Measurements from ENCODE around the gene GDAP1L1.

GDAP1L1 gene

DNA sequence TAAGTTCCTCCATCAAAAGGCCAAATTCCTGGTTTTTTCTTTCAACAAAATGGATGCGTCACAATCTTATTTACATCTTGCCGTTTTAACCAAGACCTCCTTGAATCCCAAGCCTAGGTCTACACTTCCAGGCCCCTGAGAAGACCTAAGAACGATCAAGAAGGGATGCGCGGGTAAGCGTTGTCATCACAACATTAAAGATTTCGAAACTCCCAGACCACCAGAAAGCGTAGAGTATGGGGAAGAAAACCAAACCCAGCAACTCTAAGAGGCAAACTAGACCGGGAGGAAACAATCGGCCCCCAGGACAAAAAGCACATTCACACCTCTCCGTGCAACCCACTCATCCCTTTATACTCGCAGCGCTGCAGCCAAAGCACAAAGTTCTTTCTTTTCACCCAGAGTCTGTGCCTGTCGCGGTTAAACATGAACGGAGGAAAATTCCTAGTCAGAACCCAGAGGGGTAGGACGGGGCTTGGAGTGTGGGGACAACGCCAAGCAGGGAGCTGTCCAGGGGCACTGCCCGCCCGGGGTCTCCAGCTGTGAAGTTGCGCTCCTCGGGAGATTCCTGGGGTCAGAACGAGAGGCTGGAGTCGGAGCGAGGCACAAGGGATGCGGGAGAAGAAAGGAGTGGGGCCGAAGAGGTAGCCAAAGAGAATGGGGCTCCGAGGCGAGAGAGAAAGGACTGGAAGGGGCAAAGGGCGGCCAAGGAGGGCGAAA lies 37.3 kb upstream of the GDAP1L1 start:
- H3K4me3 ChIP-seq (ENCODE audit: low read depth, low read length) = peak overlapping the region; percentile 89
- CTCF ChIA-PET = interaction anchor here (1.0 to 3.0 kb wide), 3 partner anchors 21 to 93 kb away, joined by 3 to 30 read pairs (median 4); partner anchors contain the start of gene JPH2
- TF ChIP-seq, protein P1, sequence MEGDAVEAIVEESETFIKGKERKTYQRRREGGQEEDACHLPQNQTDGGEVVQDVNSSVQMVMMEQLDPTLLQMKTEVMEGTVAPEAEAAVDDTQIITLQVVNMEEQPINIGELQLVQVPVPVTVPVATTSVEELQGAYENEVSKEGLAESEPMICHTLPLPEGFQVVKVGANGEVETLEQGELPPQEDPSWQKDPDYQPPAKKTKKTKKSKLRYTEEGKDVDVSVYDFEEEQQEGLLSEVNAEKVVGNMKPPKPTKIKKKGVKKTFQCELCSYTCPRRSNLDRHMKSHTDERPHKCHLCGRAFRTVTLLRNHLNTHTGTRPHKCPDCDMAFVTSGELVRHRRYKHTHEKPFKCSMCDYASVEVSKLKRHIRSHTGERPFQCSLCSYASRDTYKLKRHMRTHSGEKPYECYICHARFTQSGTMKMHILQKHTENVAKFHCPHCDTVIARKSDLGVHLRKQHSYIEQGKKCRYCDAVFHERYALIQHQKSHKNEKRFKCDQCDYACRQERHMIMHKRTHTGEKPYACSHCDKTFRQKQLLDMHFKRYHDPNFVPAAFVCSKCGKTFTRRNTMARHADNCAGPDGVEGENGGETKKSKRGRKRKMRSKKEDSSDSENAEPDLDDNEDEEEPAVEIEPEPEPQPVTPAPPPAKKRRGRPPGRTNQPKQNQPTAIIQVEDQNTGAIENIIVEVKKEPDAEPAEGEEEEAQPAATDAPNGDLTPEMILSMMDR (IDR thresholded peaks at IDR 0.05; ENCODE audit: insufficient read depth, low read length, missing control alignments) = no peak
- DNase-seq (ENCODE audit: low read depth, low spot score) = no peak
- POLR2A ChIA-PET = interaction anchor here (0.6 kb wide), 1 partner anchor 26 kb away, joined by 3 read pairs; no protein-coding TSS in a partner anchor

DNA sequence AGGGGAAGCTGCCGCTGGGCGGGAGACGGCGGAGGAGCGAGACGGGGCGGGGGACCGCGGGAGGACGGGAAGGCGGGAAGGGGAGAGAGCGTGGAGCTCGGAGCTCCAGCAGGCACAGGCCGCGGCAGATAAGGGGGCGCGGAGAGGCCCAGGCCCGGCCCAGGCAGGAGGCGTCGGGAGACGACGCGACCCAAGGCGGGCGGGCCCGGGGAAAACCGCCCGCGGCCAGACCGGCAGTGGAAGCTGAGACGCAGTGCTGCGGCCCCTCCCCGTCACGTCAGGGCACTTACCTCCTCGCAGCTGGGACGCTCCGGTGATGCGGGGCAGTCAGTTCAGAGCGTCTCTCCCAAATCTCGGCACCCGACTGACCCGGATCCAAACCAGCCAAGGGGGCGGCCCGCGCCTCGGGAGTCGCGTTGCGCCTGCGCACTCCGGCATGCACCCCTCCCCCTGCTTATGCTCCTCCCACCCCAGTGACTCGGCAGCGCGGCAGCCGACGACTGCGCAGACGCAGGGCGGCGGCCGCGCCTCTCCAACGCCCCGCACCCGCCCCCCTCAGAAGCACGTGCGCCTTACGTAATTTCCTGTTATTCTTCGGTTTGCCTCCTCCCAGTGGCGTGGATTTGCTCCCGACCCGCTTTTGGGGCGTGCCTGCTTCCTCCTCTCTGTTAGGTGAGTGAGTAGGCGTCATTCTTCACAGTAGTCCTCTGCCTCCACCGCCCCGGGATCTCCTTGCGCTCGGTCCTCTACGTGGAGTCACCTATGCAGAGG lies 36.5 kb upstream of the GDAP1L1 start, which contains the start of gene OSER1:
Gene OSER1, minus strand, starts transcription at position 366 of the 771 bp plus-strand sequence. CDS start 3,814 bp downstream, outside the sequence.
- ChIA-PET CTCF (interaction anchor here (1.0 to 3.0 kb wide), 3 partner anchors 21 to 93 kb away, joined by 3 to 30 read pairs (median 4); partner anchors contain the start of gene JPH2), POLR2A (interaction anchor here (0.6 kb wide), 1 partner anchor 25 kb away, joined by 3 read pairs; no protein-coding TSS in a partner anchor)
- no peak for DNase-seq (ENCODE audit: low read depth, low spot score)
- H3K4me3 ChIP-seq (ENCODE audit: low read depth, low read length) = peak within 1 kb of the TSS; percentile 89
- TF ChIP-seq, protein P1 (IDR thresholded peaks at IDR 0.05; ENCODE audit: insufficient read depth, low read length, missing control alignments) = no peak

DNA sequence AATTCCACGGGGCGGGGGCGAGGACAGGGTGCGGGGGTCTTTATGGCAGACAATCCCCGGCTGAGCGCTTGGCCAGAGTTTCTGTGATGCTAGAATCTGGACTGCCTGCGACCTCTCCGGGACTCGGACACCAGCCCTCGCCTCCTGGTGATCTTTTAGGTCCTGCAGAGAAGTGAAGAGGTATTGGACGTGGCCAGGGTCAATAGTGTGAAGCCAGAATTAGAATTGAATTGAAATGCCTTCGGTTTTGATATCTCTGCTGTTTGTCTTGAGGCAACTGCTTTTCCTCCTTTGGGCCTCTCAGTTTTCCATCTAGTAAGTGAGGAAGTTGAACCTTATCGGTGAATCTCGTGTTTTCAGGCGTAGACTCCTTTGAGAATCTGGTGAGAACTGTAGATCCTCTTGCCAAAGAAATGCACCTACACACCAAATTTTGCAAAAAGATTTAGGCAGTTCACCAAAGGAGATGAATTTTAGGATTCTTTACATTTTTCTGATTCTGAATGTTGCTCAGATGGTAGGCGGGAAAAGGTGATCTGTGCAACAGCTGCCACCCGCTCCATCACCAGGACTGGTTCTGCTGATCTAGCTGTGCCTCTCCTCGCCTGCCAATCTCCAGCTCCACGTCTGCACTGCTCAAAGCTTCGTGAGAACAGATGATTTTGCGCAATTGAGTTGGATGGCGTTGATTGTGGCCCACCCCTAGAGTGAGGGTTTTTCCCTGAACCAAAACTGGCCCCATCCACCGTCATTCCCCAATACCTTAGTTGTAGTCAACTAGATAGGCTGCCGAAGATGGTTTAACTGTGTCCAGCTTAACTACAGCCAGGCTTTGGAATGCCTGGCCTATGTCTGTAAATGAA lies 35.7 kb upstream of the GDAP1L1 start:
- ChIA-PET CTCF (interaction anchor here (1.1 to 12.4 kb wide), 10 partner anchors 12 to 472 kb away, joined by 3 to 452 read pairs (median 32); partner anchors contain the start of gene FITM2), POLR2A (interaction anchor here (0.9 kb wide), 1 partner anchor 100 kb away, joined by 4 read pairs; the partner anchor contains the start of gene FITM2)
- H3K4me3 ChIP-seq (ENCODE audit: low read depth, low read length) = peak overlapping the region; percentile 77
- DNase-seq (ENCODE audit: low read depth, low spot score) = no peak
- TF ChIP-seq, protein P1 (IDR thresholded peaks at IDR 0.05; ENCODE audit: insufficient read depth, low read length, missing control alignments) = no peak

DNA sequence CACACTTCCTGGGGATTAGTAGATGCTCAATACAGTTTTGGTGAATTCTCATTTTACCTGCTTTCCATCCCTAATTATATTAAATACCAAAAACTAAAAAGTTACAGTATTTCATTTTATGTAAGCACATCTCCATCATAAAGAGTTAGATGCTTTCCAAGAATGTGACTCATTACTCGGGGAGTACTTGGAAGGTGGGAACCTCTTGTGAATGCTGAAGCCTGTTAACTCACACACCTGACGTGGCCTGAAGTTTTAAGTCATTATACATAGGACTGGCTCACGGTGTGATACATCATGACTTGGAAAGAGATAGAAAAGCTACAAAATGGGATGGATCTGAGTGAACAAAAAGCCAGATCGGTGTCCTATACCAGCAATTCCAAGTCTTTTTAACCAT lies 34.3 kb upstream of the GDAP1L1 start:
- no peak overlapping the region for H3K4me3 ChIP-seq (ENCODE audit: low read depth, low read length)
- ChIA-PET CTCF (interaction anchor here (0.8 to 12.4 kb wide), 13 partner anchors 10 to 472 kb away, joined by 3 to 452 read pairs (median 8); partner anchors contain the start of gene FITM2), POLR2A (no interaction called here)
- no peak for DNase-seq (ENCODE audit: low read depth, low spot score)
- TF ChIP-seq, protein P1 (IDR thresholded peaks at IDR 0.05; ENCODE audit: insufficient read depth, low read length, missing control alignments) = no peak

DNA sequence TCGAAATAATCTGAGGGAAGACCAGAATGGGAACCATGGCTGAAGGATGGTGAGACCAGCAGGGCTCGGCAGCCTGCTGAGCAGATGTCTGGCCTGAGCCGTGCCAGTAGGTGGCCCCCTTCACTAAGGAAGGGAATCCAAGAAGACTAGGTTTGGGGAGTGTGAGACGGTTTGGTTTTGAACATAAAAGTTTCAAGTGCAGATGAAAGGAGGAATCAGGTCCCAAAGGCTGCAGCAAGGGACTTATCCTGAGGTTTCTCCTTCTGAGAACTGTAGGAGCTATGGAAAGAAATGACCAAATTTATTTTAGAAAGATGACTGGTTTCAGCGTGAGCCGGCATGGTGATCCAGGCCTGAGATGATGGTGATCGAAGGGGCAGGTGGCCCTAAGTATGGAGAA lies 32.0 kb upstream of the GDAP1L1 start:
- ChIA-PET POLR2A (no interaction called here), CTCF (interaction anchor here (0.6 to 12.4 kb wide), 32 partner anchors 8 to 673 kb away, joined by 3 to 452 read pairs (median 4); partner anchors contain the start of genes FITM2 and TTPAL)
- TF ChIP-seq, protein P1 (IDR thresholded peaks at IDR 0.05; ENCODE audit: insufficient read depth, low read length, missing control alignments) = peak; percentile 92
- no peak for DNase-seq (ENCODE audit: low read depth, low spot score)
- no peak overlapping the region for H3K4me3 ChIP-seq (ENCODE audit: low read depth, low read length)

Data from AG04449 (cell line).